KOPT-K1 (cell line): ENCODE data around the gene EED.

Source experiments
- H3K27ac ChIP-seq: fragments of 200-600 bp; sonication (generic); 2 replicates; pipeline ENCODE4 v1.5.1; 2016; ENCODE audit warnings: antibody characterized with exemption, mild to moderate bottlenecking, low read depth, low read length; ENCODE audit not compliant: poor library complexity, severe bottlenecking
- H3K36me3 ChIP-seq: fragments of 200-600 bp; sonication (generic); 2 replicates; pipeline ENCODE4 v1.5.1; 2017; ENCODE audit warnings: antibody characterized with exemption, mild to moderate bottlenecking, low read length, moderate library complexity; ENCODE audit not compliant: insufficient read depth
- H3K9me3 ChIP-seq: fragments of 200-600 bp; sonication (generic); 2 replicates; pipeline ENCODE4 v1.5.1; 2017; ENCODE audit warnings: antibody characterized with exemption, low read length, mild to moderate bottlenecking; ENCODE audit not compliant: insufficient read depth, poor library complexity, severe bottlenecking

EED gene

GRCh38 chr11:86251345-86251744 is 6.8 kb downstream of the EED start:
- no peak overlapping the region for H3K27ac ChIP-seq
- no peaks in the 10 kb centered on the region for H3K9me3 ChIP-seq
- peaks cover 40% of the 10 kb centered on the region for H3K36me3 ChIP-seq

- Histone ChIP-seq H3K36me3 (peaks cover 75% of the 10 kb centered on the region), H3K27ac (no peak overlapping the region), H3K9me3 (no peaks in the 10 kb centered on the region)
Observed at GRCh38 chr11:86255896-86256295, 11.3 kb downstream of the EED start.

GRCh38 chr11:86256608-86257007 is 12.1 kb downstream of the EED start:
- H3K36me3 ChIP-seq, result peaks cover 75% of the 10 kb centered on the region
- no peak overlapping the region for H3K27ac ChIP-seq
- no peaks in the 10 kb centered on the region for H3K9me3 ChIP-seq

GRCh38 chr11:86257446-86257845 is 12.9 kb downstream of the EED start:
- Histone ChIP-seq H3K36me3 (peaks cover 80% of the 10 kb centered on the region), H3K9me3 (no peaks in the 10 kb centered on the region), H3K27ac (no peak overlapping the region)

DNA sequence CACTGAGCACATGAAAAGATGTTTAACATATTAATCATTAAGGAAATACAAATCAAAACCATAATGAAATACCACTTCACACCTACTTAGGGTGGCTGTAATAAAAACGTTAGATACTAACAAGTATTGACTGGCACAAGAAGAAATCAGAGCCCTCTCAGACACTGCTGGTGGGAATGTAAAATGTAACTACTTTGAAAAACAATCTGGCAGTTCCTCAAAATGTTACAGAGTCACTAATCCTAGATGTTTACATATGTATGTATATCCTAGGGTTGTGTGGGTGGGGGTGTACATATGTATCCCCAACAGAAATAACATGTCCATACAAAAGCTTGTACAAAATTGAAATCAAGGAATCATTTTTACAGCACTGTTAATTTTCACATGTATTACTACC is 15.2 kb downstream of the EED start:
- Histone ChIP-seq H3K27ac (no peak overlapping the region), H3K36me3 (peaks cover 92% of the 10 kb centered on the region), H3K9me3 (no peaks in the 10 kb centered on the region)

GRCh38 chr11:86261328-86261727 is 16.8 kb downstream of the EED start:
- Histone ChIP-seq H3K36me3 (peaks cover 90% of the 10 kb centered on the region), H3K27ac (no peak overlapping the region), H3K9me3 (no peaks in the 10 kb centered on the region)

DNA sequence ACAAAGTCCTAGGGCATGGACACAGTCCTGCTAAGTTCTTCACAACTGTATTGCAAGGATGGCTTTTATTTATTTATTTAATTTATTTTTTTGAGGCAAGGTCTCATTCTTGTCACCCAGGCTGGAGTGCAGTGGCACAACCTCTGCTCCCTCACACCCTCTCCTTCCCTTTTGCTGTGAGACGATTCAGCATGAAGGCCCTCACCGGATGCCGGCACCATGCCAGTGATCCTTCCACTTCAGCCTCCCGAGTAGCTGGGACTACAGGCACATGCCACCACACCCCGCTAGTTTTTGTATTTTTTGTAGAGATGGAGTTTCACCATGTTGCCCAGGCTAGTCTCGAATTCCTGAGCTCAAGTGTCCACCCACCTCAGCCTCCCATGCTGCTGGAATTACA is 17.8 kb downstream of the EED start:
- peaks cover 84% of the 10 kb centered on the region for H3K36me3 ChIP-seq
- no peak overlapping the region for H3K27ac ChIP-seq
- H3K9me3 ChIP-seq, result no peaks in the 10 kb centered on the region

GRCh38 chr11:86264649-86265048 is 20.1 kb downstream of the EED start:
- Histone ChIP-seq H3K36me3 (peaks cover 83% of the 10 kb centered on the region), H3K9me3 (no peaks in the 10 kb centered on the region), H3K27ac (no peak overlapping the region)

- no peak overlapping the region for H3K27ac ChIP-seq
- no peaks in the 10 kb centered on the region for H3K9me3 ChIP-seq
- peaks cover 83% of the 10 kb centered on the region for H3K36me3 ChIP-seq
Observed at GRCh38 chr11:86265194-86265593, 20.6 kb downstream of the EED start.

DNA sequence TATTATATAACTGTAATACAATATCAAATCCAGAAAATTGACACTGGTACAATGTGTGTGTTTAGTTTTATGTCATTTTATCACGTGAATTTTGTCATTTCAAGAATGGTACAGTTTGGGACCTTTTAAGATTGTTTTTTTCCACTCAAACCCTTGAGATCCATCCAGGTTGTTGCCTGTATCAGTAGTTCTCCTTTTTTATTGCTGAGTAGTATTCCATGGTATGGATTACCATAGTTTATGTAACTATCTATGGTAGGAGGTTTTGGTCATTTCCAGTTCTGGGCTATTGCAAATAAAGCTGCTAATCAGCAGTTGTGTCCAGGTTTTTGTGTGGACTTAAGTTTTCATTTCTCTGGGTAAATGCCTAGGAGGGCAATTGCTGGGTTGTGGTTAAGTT is 25.1 kb downstream of the EED start:
- Histone ChIP-seq H3K9me3 (no peaks in the 10 kb centered on the region), H3K27ac (no peak overlapping the region), H3K36me3 (peaks cover 76% of the 10 kb centered on the region)

DNA sequence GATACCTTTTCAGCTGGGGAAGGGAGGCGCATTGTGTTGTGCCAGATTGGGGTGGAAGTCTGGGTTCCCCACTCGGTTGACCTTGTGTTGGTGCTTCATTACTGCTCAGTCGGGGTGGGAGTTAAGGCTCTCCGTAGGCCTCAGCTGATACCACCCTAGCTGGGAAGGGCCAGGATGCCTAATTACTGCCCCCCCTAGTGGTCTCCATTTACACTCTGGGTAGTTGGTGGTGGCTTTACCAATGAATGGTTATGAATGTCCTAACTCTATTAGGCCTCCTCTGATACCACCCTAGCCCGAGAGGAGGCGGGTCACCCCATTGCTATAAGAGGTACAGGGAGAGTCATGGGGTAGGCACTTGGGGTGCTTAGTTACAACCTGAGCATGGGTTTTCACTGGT is 29.9 kb downstream of the EED start:
- Histone ChIP-seq H3K9me3 (peaks cover 3% of the 10 kb centered on the region), H3K36me3 (peaks cover 90% of the 10 kb centered on the region), H3K27ac (no peak overlapping the region)

- Histone ChIP-seq H3K36me3 (peaks cover 90% of the 10 kb centered on the region), H3K27ac (no peak overlapping the region), H3K9me3 (peaks cover 3% of the 10 kb centered on the region)
Observed at GRCh38 chr11:86274999-86275398, 30.4 kb downstream of the EED start.

GRCh38 chr11:86275493-86276370 is 31.2 kb downstream of the EED start:
- H3K36me3 ChIP-seq, result peaks cover 92% of the 10 kb centered on the region
- no peak overlapping the region for H3K27ac ChIP-seq

GRCh38 chr11:86277741-86278140 is 33.2 kb downstream of the EED start:
- Histone ChIP-seq H3K9me3 (peaks cover 3% of the 10 kb centered on the region), H3K36me3 (peaks cover 81% of the 10 kb centered on the region), H3K27ac (no peak overlapping the region)

More at GRCh38 chr11:86275493-86276370, 31.2 kb downstream of the EED start:
- H3K9me3 ChIP-seq, result peaks cover 3% of the 10 kb centered on the region

- Histone ChIP-seq H3K36me3 (peaks cover 79% of the 10 kb centered on the region), H3K27ac (no peak overlapping the region), H3K9me3 (peaks cover 3% of the 10 kb centered on the region)
Observed at GRCh38 chr11:86278226-86278625, 33.7 kb downstream of the EED start.

DNA sequence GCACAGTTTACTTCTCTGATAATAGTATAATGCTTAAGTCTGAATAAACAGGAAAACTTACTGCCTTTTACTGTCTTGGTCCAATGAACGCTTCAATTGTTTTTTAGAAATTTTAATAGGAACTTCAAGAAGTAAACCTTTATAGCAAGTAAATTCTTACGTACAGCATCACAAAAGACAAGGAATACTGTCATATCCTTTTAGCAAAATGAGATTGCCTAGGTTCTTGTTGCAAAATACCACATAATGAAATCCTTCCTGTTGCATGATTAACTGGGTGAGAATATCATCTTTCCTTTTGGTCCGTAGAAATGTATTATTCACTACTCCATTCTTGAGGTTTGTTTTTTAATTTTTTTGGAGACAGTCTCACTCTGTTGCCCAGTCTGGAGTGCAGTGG is 35.2 kb downstream of the EED start:
- Histone ChIP-seq H3K36me3 (peaks cover 82% of the 10 kb centered on the region), H3K9me3 (peaks cover 3% of the 10 kb centered on the region), H3K27ac (no peak overlapping the region)
